Stimulated activated CD4-positive, alpha-beta T cell treated with anti-CD3 and anti-CD28 coated beads, Interleukin-4, amount 100 ng/mL, for 1 hour (primary cell): Measurements from ENCODE around the gene MAML1.

ENCODE experiments used
- DNase-seq: peaks from one replicate; pipeline ENCODE4 v3.0.0-alpha.2; 2020

Gene MAML1

DNA sequence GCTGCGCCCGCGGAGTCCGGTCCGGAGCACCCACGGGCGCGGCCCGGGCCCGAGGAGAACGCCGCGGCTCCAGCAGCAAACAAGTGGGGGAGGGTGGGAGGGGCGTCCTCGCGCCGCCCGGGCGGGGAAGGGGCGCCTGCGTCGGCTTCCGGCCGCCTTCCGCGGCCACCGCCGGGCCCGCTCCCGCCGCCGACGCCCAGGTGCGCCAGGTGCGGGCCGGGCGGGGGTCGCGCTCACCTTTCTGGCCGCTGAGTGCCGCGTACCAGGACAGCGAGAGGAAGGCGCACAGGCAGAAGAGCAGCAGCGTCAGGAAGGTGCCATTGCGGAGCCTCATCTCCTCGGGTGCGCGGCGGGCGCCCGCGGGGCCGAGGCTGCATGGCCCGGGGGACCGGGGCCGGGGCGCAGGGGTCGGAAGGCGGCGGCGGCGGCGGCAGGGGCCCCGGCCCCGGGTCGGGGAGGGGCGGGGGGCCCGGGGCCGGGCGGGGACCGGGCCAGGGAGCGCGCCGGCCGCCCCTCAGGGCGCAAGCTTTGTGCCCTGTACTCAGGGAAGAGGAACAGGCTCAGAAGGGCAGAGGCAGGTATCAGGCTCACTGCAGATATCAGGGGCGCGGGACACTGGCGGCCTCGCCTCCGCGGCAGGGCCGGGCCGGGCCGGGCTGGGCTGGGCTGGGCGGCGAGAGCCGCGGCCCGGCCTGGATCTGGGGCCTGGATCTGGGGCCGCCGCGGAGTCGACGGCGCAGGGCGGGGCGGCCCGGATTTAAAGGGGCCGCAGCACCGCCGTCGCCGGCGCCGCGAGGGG lies 73.8 kb downstream of the MAML1 start, which contains the start of gene MGAT4B:
Gene MGAT4B (minus strand): TSS at position 617 of the 799 bp plus-strand sequence. CDS start 283 bp downstream, at position 334.
- DNase-seq, result peak; percentile 72

DNA sequence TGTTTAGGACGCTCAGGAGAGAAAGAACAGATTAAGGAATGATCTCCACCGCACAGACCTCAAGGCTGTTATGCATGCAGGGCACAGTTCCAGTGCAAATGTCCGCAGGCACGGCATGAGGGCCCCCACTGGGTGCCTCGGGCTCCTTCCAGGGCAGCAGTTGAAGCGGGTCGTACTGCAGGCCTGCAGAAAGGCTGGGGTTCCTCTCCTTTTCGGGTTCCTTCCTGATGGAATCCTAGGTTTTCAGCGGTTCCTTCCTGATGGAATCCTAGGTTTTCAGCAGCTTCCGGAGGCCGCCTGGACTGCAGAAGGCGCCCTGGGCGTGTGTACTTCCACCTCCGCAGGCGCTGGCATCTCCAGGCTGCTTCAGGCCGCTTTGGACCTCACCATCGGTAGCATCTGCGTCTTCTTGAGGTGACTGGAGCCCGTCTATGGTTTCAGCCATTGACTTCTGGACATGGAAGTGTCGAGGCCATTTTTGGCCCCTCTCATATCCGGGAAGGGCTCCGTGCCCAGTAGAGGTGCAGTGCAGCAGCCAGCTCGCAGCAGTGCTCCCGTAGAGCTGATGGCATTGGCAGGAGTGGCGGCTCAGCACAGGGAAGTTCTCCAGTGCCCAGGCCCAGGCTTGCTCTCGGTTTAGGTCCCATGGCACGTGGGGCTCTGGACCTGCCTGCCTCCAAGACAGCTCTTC lies 79.7 kb downstream of the MAML1 start:
- DNase-seq, result no peak

DNA sequence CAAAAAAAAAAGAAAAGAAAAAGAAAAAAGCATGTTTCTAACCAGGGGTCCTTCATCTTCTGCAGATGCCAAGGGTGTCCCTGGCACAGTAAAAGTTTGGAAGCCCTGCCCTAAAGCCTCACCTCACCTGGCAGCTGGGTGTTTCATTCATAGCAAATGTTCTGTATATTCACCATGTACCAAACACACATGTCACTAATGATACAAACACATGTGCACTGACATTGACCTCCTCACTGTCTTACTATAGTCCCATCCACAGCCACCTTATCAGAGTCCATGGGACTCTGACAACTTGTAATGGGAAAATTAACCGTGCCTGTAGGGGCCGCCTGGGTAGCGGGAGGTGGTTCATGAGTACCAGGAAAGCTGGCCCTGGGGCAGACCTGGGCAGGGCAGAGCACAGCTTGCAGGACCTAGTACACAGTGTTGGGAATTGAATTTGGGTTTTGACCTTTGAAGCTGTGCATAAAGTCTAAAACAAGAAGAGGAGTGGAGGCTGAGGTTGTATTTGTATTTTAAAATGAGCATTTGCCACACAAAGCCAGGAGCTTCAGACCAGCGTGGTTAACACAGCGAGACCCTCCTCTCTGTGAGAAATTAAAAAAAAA lies 80.5 kb downstream of the MAML1 start:
- DNase-seq, result no peak

DNA sequence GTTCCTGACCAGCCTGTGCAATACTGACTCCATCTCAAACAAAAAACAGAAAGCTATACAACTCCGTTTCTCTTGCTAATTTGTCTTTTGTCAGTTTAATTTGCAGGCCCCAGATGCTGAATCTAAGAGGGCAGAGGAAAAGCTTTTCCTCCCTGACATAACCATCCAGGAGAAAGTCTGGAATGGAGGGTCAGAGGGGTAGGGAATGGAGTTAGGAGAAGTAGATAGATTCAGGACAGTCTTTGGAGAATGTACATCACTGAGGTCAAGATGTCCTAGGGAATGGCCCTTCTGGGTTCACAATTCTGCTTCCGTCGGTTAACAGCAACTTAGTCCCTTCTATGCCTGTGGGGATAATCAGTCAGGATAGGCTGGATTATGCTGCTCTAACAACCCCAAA lies 81.5 kb downstream of the MAML1 start:
- no peak for DNase-seq

DNA sequence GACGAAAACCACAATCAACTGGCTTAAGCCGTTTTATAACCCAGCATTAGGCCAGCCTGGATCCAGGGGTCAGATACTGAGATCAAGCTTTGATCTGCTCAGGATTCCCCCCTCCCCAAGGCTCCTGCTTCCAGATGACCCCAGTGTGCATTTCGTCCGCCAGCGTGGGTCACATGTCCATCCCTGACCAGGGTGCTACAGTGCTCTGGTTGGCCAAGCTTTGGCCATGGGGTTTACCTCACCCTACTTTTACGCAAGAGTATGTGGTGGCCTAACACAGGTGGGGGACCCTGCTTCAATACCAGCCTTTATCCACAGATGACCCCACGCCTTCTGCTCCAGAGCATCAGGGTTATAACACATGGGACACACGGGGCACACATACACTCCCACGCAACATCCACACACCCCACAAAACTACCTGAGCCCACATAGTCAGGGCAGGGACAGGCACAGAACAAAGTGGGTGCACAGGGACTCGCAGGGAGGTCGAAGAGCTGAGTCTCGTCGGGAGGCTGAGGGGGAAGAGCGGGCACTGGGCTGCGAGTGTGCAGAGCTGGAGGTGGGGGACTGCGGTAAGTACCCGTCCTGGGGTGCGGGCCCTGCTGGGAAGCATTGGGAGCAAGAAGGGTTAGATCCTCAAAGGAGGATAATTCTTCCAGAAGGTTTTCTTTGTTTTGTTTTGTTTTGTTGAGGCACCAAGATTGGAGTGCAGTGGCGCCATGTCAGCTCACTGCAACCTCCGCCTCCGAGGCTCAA lies 83.0 kb downstream of the MAML1 start:
- DNase-seq, result no peak

DNA sequence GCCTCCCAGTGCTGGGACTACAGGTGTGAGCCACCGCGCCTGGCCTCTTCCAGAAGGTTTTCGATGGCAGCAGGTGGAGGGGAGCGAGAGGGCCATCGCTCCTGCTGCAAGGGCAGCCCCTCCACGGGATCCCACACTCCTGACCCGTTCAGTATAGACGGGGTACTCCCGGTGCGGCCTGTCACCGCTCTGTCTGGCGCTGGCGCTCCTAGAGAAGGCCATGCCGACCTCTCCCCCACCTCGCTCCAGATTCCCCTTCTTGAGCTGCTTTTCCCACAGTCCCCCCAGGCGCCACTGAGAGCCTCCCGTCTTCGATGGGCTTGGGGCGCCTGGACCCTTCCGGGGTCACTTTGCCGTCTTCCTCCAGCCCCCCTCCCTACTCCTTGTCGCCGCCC lies 83.8 kb downstream of the MAML1 start:
- DNase-seq, result no peak

DNA sequence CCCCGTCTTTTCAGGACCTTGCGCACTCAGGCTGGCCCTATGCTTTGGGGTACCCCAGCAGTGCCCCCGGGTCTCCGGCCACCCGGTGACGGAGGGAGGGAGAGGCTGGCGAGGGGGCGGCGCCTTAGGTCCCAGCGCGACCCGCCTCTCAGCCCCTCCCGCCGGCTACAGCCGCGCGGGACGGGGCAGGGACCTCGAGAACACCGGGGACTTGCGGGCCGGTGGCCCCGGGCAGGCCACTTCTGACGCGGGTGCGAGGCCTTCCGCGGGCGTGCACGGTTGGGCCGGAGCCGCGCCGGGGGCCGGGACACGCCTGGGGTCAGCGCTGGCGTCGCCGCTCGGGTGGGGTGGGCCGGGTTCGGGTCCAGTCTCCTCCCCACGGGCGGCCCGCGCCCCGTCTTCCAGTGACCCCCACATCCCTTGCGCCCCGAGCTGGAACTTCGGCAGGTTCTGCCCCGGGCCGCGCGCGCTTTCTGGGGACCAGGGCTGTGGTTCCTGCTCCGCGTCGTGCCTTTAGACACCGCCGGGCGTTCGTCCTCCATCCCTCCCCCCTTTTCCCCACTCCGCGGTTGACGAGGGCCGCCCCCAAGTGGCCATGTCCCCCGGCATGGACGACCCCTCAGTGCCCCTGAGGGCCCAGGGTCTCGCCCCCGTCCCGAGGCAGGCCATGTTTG lies 84.3 kb downstream of the MAML1 start:
- no peak for DNase-seq

DNA sequence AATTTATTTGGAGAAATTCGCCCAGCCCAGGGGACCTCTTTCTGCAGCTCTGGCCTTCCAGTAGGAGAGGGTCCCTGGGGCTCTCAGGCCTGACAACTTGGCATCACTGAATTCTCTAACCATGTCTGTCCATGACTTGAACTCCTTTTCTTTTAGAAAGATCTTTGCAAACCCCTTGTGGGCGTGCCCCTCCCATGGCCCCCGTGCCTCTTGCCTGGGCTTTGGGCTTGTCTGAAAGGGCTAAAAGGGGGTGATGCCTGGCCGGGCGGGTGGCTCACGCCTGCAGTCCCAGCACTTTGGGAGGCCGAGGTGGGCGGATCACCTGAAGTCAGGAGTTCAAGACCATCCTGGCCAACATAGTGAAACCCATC lies 84.8 kb downstream of the MAML1 start:
- DNase-seq, result no peak

DNA sequence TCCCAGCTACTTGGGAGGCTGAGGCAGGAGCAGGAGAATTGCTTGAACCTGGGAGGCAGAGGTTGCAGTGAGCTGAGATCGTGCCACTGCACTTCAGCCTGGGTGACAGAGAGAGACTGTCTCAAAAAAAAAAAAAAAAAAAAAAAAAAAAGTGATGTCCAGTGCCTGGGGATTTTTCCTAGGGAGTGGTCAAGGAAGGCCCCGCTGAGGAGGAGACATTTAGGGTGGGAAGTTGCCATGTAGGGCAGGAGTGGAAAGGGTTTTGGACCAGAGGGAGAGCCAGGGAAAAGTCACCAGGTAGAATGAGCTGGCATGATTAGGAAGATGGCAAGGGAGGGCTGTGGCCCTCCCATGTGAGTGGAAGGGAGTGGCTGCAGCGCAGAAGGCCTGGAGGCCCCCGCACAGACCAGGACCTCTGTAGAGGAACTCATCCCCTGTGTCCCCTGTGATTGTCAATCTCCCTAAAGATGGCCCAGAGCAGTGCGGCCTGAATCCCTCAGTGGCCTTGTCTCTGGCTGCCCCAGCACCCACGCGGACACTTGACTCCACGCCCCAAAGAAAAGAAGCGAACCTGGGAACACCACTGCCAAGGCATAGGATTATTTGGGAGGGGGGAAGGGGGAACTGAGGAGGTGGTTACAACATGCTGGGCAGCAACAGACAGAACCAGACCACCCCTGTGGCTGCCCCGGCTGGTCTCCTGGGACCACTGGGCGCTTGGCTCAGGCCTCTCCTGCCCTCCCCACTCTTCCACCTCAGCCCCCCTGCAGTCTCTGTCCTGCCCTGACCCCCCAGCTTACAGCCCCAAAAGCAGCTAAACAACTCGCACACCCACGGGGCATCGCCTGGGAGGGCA lies 85.5 kb downstream of the MAML1 start:
- DNase-seq, result no peak

DNA sequence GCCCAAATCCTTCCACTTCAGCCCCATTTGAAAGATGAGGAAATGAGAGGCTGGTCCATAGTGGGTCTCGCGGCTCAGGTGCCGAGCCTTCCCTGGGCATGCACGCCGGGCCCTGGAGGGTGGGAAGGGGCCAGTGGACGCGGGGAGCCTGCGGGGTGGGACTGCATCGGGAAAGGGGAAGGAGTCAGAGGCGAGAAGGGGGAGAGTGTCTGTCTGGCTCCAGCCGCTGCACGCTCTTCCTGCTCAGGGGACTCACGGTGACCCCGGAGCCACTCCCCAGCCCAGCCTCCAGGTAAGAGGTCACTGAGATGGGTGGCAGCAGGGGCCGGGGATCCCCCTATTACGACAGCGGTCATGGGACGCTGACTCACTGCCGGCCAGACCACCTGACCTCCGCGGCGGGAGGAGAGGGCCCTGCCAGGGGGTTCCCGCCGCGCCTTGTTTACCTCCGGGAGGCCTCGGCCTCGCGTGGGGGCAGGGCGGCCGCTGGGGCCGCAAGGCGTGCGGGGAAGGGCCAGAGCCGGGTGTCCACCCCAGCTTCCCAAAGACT lies 86.2 kb downstream of the MAML1 start:
- DNase-seq, result peak; percentile 80

DNA sequence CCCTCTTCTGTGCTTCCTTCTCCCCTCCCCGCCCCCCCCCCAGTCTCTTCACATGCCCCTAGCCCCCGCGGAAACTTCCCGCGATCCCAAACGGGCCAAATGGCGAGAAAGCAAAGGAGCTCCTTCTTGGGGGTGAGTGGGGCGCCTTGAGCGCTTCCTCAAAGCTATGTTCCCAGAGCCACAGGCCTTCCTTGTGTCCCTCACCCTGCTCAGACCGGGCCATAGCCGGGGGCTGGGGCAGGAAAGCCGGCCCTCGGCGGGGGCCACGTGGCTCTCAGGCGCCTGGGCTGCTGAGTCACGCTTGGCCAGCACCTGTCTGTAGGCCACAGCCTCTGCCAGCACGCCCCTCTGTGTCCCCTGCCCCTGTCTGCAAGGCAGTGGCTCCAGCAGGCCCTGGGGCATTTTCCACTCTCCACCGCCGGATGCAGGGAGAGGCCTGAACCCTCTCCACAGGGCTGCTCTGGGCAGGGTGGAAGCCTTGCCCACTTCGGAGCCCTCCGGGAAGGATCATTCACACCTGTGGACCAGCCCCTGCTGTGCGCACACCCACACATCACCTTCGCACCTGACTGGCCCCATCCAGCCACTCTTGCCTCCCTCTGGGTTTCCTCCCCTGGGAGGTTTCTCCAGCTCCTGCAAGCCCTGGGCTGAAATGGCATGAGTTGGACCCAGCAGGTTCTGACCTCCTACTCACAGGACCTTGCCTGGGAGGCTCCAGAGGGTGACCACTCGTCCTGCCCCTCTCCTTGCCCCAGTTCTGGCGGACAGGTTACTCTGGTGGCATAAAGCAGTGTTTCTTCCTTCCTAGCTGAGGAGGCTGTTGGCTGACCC lies 86.9 kb downstream of the MAML1 start:
- DNase-seq, result peak; percentile 49

DNA sequence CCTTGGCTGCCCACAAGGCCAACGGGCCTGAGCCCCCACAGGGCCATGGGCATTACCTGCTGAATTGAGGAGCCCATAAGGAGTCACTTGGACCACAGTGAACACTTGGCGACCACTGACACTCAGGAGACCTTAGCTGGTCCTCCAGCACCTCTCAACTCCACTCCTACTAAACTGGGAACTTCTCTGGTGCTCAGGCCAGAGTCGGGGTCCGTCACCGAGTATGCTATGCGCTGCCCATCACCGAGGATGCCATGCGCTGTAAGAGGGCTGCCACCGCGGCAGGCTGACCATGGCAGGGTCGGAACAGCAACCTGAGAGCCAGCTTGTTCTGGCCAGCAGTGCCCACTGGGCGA lies 87.5 kb downstream of the MAML1 start:
- DNase-seq, result no peak

DNA sequence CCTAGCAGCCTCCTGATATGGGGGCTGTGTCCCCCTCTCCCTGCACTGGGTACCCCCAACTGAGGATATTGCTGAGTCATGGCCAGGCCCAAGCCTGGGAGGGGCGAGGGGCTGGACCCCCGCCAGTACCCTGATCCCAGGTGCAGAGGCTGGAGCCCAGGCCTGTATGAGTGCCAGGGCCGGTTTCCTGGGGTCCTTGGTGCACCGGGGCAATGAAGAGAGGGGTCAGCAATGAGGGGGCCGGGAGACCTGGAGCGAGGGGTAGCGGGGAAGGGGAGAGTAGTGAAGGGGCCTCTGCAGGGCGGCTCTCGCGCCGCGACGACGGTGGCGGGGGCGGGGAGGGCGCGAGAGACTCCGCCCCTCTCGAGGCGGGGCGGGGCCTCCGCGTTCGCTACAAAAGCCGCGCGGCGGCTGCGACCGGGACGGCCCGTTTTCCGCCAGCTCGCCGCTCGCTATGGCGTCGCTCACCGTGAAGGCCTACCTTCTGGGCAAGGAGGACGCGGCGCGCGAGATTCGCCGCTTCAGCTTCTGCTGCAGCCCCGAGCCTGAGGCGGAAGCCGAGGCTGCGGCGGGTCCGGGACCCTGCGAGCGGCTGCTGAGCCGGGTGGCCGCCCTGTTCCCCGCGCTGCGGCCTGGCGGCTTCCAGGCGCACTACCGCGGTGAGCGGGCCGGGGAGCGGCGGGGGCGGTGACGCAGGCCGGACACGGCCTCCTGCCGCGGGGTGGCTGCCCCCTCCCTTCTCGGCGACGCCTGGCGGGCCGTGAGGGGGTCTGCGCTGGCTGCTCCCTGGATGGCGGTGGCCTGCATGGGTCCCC lies 88.1 kb downstream of the MAML1 start, which contains the start of gene SQSTM1:
Gene SQSTM1 (plus strand): TSS at position 423 of the 815 bp plus-strand sequence. CDS start 32 bp downstream, at position 455.
- DNase-seq, result peak; percentile 83

DNA sequence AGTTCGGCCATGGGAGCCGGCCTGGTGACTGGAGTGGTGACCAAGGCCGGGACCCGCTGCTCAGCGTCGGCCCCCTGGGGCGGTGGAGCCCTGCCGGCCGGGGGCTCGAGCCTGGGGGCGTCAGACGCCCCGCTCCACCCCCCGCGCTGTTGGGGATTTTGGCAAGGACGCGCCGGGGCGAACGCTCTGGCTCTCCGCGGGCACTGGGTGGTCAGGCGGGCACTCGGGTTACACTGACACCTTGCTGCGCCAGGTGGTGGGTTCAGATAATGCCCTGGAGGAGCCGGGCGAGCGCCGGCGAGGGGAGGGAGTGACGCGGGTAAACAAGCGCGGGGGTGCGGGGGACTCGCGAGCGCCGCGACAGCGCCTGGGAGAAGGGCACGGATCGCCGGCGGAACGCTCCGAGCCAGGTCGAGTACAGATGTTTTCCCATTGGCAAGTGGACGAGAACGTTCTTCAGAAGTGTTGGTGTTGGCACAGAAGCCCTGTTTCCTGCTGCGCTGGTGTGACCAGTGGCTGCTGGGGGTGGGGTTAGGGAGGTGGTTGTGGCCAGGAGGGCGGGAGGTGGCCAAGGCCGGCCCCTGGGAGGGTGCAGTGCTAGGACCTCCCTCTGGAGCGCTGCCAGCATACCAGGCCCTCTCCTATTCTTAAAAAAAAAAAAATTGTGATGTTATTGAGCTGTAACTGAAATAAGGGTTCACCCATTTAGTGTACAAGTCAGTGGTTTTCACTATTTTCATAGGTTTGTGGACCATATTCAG lies 88.9 kb downstream of the MAML1 start:
- DNase-seq, result peak; percentile 80

DNA sequence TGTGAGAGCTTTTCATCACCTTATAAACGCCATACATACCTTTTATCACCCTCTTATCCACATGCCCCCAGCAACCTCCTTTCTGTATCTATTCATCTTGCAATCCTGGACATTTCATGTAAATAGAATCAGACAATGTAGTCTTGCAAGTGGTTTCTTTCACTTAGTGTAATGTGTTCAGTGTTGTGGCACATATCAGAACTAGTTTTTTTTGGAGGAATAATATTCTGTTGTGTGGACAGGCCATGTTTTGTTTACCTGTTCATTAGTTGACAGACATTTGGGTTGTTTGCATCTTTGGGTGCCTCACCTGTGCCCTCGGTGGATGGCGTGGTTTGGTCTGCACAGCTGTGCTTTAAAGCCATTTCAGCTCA lies 89.4 kb downstream of the MAML1 start:
- DNase-seq, result no peak

DNA sequence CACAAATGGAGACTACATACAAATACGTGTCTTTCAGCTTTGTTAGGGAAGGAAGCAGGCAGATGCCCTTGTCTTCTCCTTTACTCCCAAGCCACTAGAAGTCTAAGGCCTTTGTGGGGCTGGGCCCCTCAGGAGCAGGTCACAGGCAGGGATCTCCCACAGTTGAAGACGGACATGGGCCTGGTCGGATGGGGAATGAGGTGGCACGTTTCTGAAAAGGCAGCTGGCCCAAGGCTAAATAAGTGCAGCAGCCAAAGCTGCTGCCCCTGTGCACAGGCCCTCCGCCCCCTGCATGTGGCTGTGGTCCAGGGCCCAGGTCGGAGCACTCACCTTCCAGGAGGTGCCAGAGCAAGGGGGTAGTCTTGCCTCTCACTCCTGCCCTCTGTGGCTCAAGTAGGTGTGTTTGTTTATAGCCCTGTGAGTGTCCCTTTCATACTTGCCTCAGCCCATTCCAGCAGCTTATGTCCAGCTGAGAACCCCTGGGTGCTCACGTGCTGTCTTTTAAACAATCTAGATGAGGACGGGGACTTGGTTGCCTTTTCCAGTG lies 89.9 kb downstream of the MAML1 start:
- DNase-seq, result no peak

DNA sequence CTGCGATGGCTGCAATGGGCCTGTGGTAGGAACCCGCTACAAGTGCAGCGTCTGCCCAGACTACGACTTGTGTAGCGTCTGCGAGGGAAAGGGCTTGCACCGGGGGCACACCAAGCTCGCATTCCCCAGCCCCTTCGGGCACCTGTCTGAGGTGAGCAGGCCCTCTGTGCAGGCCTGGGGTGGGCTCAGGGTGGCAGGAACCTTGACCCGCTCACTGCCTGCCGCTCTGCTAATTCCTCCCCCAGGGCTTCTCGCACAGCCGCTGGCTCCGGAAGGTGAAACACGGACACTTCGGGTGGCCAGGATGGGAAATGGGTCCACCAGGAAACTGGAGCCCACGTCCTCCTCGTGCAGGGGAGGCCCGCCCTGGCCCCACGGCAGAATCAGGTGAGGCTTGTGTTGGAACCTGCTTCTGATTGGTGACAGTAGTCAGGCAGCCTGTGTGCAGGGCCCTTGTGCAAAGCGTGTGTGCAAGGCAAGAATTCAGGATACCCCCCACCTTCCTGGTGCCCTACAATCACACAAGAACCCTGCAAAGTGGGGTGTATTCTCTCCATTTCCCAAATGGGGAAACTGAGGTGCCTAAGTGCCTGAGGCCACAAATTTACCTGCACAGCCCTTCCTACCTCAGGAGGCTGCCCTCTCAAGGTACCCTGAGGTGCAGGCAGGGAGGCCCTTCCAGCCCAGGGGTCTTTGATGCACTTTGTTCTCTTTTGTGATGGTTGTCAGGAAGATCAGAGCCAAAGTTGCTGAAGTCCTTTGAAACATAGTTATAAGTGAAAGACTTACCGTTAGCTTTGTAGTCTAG lies 91.5 kb downstream of the MAML1 start:
- no peak for DNase-seq

DNA sequence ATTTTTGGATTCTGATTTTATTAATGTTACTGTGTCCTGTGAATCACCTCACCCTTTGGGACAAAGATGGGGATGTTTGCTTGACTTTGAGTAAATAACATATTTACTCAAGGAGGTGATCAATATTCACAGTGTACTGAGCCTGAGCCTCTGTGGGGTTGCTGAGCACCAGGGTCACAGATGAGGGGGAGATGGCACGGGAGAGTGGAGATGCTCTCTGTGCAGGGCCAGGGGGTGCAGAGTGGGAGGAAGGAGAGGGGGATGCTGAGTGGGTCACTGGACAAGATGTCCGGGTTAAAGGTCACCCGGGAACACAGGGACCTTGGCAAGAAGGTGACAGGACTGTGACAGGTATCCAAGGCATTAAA lies 92.1 kb downstream of the MAML1 start:
- no peak for DNase-seq
